ENCODE data around the gene PHACTR2. TPM values are rescaled to one million over a fixed set of nuclear protein-coding genes. Genes with fewer than 3 reads are reported as not detected.

The PHACTR2 gene
- total and polyA plus RNA-seq, 8 donors = 3.0 to 126 (median 33.9) TPM

DNA sequence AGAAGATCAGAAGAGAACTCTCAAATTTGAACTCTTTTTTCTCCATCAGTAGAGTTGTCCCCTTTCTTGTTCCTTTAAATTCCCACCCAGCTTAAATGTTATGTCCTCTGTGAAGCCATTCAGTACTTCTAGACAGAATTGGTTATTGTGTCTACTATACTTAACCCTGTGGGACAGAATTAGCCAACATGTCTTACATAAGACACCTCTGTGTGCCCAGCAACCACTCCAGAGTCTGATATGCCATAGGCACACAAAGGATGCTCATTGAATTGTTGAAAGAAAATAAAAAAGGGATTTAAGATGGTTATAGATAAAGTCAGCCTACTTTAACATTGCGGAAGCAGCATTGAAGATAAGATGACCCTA is 88.4 kb downstream of the PHACTR2 start:
- TF ChIP-seq POLR2AphosphoS5 (IDR thresholded peaks at IDR 0.05) = no peak
- TF ChIP-seq EP300 (IDR thresholded peaks at IDR 0.05) = no peak
- TF ChIP-seq POLR2A (IDR thresholded peaks at IDR 0.05) = no peak
- TF ChIP-seq, protein P1, sequence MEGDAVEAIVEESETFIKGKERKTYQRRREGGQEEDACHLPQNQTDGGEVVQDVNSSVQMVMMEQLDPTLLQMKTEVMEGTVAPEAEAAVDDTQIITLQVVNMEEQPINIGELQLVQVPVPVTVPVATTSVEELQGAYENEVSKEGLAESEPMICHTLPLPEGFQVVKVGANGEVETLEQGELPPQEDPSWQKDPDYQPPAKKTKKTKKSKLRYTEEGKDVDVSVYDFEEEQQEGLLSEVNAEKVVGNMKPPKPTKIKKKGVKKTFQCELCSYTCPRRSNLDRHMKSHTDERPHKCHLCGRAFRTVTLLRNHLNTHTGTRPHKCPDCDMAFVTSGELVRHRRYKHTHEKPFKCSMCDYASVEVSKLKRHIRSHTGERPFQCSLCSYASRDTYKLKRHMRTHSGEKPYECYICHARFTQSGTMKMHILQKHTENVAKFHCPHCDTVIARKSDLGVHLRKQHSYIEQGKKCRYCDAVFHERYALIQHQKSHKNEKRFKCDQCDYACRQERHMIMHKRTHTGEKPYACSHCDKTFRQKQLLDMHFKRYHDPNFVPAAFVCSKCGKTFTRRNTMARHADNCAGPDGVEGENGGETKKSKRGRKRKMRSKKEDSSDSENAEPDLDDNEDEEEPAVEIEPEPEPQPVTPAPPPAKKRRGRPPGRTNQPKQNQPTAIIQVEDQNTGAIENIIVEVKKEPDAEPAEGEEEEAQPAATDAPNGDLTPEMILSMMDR (IDR thresholded peaks at IDR 0.05) = no peak
- H3K27ac ChIP-seq = no peak overlapping the region
- no peak for DNase-seq
- intact Hi-C loops (cut with DNase I; ENCODE audit: low total_unique reads) = no loop called here
- no peaks in the 10 kb centered on the region for H3K4me1 ChIP-seq
- H3K4me3 ChIP-seq = no peak overlapping the region
- no peaks in the 10 kb centered on the region for H3K27me3 ChIP-seq
- WGBS, 5 donors = 87 to 97% (median 93%) methylated on average over 1 of the region's 1 CpG
- H3K36me3 ChIP-seq = peaks cover 7 to 58% (median 44%) of the 10 kb centered on the region in 4 donors
- H3K9me3 ChIP-seq = no peaks in the 10 kb centered on the region

GRCh38 chr6:143767433-143767832 is 89.7 kb downstream of the PHACTR2 start:
- Histone ChIP-seq H3K36me3 (peaks cover 7 to 64% (median 43%) of the 10 kb centered on the region in 4 donors), H3K27ac (no peak overlapping the region), H3K27me3 (no peaks in the 10 kb centered on the region), H3K4me3 (no peak overlapping the region), H3K9me3 (no peaks in the 10 kb centered on the region), H3K4me1 (peaks cover 0 to 11% (median 4%) of the 10 kb centered on the region in 4 donors)
- WGBS, 5 donors = 84 to 100% (median 93%) methylated on average over 2 of the region's 2 CpGs
- no peak for TF ChIP-seq POLR2AphosphoS5 (IDR thresholded peaks at IDR 0.05)
- TF ChIP-seq, protein P1 (IDR thresholded peaks at IDR 0.05) = no peak
- intact Hi-C loops (cut with DNase I; ENCODE audit: low total_unique reads) = no loop called here
- DNase-seq = no peak

DNA sequence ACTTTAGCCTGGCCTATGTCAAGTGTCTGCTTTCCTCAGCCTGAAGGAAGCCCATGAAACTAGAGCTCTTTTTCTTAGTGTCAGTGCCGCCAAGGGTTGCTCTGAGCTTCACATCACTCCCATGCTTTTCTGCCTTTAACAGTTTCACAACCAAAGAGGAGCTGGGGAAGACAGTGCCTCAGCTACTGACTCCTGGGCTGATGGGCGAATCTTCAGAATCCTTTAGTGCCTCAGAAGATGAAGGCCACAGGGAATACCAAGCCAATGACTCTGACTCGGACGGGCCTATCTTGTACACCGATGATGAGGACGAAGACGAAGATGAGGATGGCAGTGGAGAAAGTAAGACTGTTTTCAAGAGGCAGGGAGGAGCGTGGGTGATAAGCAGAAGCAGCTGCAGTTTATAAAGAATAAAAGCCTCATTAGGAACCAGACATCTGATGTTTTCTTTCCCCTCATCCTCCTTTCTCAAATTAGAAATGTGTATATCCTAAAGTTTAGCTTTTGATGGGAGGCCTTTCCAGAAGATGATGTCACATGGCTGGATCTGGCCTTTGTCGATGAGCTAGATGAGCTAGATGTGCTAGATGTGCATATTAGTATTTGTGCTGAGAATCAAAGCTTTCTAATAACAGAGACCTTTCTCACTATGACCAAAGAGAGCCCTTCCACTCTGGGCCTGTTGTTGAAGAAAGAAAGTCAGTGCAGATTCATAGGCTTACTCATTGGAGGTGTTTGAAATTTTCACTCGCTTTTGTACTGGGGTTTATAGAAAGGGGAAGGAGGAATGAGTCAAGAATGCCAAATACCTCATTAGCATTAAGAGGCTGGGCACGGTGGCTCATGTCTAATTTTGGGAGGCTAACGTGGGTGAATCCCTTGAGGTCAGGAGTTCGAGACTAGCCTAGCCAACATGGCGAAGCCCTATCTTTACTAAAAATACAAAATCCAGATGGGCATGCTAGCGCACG is 94.6 kb downstream of the PHACTR2 start:
- 63 to 87% (median 78%) methylated on average over 16 of the region's 16 CpGs for WGBS, 5 donors
- intact Hi-C loops (cut with DNase I; ENCODE audit: low total_unique reads) = no loop called here
- Histone ChIP-seq H3K27ac (peak overlapping the region in 4 of 5 donors; percentile 13 to 80 (median 70)), H3K4me1 (peaks cover 3 to 49% (median 25%) of the 10 kb centered on the region in 4 donors), H3K9me3 (no peaks in the 10 kb centered on the region), H3K4me3 (no peak overlapping the region), H3K27me3 (no peaks in the 10 kb centered on the region), H3K36me3 (peaks cover 0 to 67% (median 35%) of the 10 kb centered on the region in 4 donors)
- TF ChIP-seq EP300 (IDR thresholded peaks at IDR 0.05) (no peak), POLR2AphosphoS5 (IDR thresholded peaks at IDR 0.05) (no peak), POLR2A (IDR thresholded peaks at IDR 0.05) (no peak)
- TF ChIP-seq, protein P1 (IDR thresholded peaks at IDR 0.05) = no peak
- peak in 1 of 2 donors; percentile 65 for DNase-seq

DNA sequence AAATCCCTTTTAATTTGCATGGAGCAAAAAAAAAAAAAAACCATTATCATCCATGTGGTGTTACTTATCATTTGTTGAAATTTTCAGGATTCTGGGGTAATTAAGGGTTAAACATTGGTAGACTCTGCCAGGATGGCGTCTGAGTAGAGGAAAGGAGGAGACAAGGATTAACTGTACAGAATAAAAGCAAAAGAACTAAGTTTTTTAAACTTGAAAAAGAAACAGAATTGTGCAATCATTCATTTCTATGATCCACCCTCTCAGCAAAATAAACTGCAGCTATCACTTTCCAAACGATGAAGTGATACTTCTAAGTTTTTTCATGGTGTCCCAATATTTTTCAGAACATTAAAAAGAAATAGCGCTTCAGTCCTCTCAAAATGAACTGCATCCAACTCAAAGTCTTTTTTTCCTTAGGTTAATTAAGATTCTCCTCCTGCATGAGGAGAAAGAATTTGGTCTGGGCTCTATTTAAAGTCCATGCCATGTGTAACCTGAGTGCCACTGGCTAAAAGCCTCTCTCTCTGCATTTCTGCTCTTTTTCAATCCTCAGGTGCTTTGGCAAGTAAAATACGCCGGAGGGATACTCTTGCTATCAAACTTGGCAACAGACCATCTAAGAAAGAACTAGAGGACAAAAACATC is 95.9 kb downstream of the PHACTR2 start:
- no peaks in the 10 kb centered on the region for H3K27me3 ChIP-seq
- no peak overlapping the region for H3K4me3 ChIP-seq
- peak overlapping the region in 4 of 5 donors; percentile 11 to 80 (median 70) for H3K27ac ChIP-seq
- H3K36me3 ChIP-seq = peaks cover 0 to 64% (median 27%) of the 10 kb centered on the region in 4 donors
- intact Hi-C loops (cut with DNase I; ENCODE audit: low total_unique reads) = no loop called here
- TF ChIP-seq POLR2AphosphoS5 (IDR thresholded peaks at IDR 0.05) = no peak
- no peak for TF ChIP-seq POLR2A (IDR thresholded peaks at IDR 0.05)
- TF ChIP-seq, protein P1 (IDR thresholded peaks at IDR 0.05) = no peak
- TF ChIP-seq EP300 (IDR thresholded peaks at IDR 0.05) = no peak
- peaks cover 3 to 49% (median 25%) of the 10 kb centered on the region in 4 donors for H3K4me1 ChIP-seq
- H3K9me3 ChIP-seq = no peaks in the 10 kb centered on the region
- WGBS, 5 donors = 46 to 57% (median 54%) methylated on average over 5 of the region's 5 CpGs
- DNase-seq = no peak
